ENCODE data around the gene ETV3.

ETV3 gene

DNA sequence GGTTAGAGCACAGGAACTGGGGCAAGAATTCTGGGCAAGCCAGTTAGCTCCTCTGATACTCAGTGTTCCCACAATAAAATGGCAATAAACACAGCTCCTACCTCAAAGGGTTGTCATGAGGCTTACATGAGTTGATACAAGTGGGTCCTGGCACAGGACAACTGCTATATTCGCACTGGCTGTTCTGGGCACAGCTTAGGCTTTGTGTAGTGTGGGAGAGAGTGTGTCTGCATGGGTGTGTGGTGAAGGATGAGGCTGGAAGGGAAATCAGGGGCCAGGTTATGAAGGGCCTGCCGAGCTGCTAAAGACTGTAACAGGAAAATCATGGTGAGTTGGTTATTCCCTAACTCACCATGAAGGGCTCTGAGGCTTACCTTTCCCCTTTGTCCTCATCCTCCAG is 18.7 kb downstream of the ETV3 start:
- no peak for DNase-seq (ENCODE audit: low read depth)
- H3K4me3 ChIP-seq (ENCODE audit: low read depth, low read length) = no peak overlapping the region
- no peak for TF ChIP-seq CTCF (IDR thresholded peaks at IDR 0.05; ENCODE audit: low read depth, low read length, missing control alignments)

DNA sequence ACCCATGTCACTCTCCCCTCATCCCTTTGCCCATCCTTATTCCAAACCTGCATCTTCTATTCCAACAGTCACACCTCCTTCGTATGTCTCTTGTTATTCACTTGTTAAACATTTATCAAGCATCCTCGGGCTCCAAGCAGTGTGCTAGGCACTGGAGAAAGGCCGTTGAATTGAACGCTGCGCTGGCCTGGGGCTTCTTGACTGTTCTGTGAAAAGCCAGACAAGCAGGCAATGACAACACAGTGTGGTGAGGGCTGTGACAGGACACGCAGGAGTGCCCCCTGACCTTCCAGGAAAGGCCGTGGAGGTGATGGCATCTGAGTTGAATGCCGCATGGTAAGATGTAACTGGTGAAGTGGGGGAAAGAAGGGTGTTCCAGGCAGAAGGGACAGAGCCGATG is 19.2 kb downstream of the ETV3 start:
- no peak for DNase-seq (ENCODE audit: low read depth)
- no peak for TF ChIP-seq CTCF (IDR thresholded peaks at IDR 0.05; ENCODE audit: low read depth, low read length, missing control alignments)
- no peak overlapping the region for H3K4me3 ChIP-seq (ENCODE audit: low read depth, low read length)

DNA sequence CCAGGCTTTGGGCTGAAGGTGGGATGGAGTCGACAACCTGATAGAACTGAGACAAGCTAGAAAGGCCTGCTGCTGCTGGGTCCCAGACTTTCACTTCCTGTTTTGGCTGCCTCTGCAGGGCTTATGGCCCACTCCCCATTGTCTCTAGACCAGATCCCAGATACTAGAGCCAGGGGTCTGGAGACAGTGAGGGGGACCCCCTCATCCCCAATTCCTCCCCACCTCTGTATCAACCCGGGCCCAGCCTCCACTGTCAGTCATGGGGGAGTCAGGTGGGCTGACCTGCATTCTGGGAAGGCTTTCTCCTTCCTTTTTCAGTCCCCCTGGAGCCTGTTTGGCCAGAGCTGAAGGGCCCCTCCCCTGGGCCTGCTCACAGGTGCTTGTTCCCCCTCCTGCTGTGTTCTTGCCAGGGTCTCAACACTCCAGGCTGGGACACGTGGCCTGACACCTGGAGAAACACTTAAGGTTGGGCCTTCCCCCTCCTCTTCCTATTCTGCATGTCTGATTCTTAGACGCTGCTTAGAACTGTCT is 20.6 kb downstream of the ETV3 start:
- H3K4me3 ChIP-seq (ENCODE audit: low read depth, low read length) = no peak overlapping the region
- DNase-seq (ENCODE audit: low read depth) = no peak
- no peak for TF ChIP-seq CTCF (IDR thresholded peaks at IDR 0.05; ENCODE audit: low read depth, low read length, missing control alignments)

- no peak for DNase-seq (ENCODE audit: low read depth)
- H3K4me3 ChIP-seq (ENCODE audit: low read depth, low read length) = no peak overlapping the region
- no peak for TF ChIP-seq CTCF (IDR thresholded peaks at IDR 0.05; ENCODE audit: low read depth, low read length, missing control alignments)
Measured at GRCh38 chr1:157116737-157117103, 21.5 kb downstream of the ETV3 start.

GRCh38 chr1:157115851-157116736 is 22.1 kb downstream of the ETV3 start:
- H3K4me3 ChIP-seq (ENCODE audit: low read depth, low read length) = no peak overlapping the region
- no peak for TF ChIP-seq CTCF (IDR thresholded peaks at IDR 0.05; ENCODE audit: low read depth, low read length, missing control alignments)
- DNase-seq (ENCODE audit: low read depth) = no peak

- no peak for DNase-seq (ENCODE audit: low read depth)
- H3K4me3 ChIP-seq (ENCODE audit: low read depth, low read length) = no peak overlapping the region
- TF ChIP-seq CTCF (IDR thresholded peaks at IDR 0.05; ENCODE audit: low read depth, low read length, missing control alignments) = no peak
Measured at GRCh38 chr1:157115429-157115838, 22.8 kb downstream of the ETV3 start.

Measured in GM12864 (cell line).